H9 (cell line): ENCODE measurements around the gene CALN1. TPM values are rescaled to one million over a fixed set of nuclear protein-coding genes. Genes with fewer than 3 reads are reported as not detected.

Source experiments
- DNase-seq: peaks from one replicate; pipeline ENCODE4 v3.0.0-alpha.2; 2017
- H2AFZ ChIP-seq: one replicate; pipeline ENCODE4 v1.6.1; 2013; ENCODE audit warnings: mild to moderate bottlenecking, low read length, control low read depth, moderate library complexity
- H2AK5ac ChIP-seq: 2 replicates; pipeline ENCODE4 v1.6.1; 2013; ENCODE audit warnings: low read length, control low read depth, mixed read lengths; ENCODE audit not compliant: insufficient read length
- H2BK120ac ChIP-seq: one replicate; pipeline ENCODE4 v1.6.1; 2013; ENCODE audit warnings: low read depth, mild to moderate bottlenecking, low read length, control low read depth, inconsistent platforms; ENCODE audit not compliant: poor library complexity, severe bottlenecking
- H2BK12ac ChIP-seq: 2 replicates; pipeline ENCODE4 v1.6.1; 2013; ENCODE audit warnings: low read length, control low read depth, mixed read lengths, low read depth; ENCODE audit not compliant: insufficient read length
- H2BK15ac ChIP-seq: 2 replicates; pipeline ENCODE4 v1.6.1; 2013; ENCODE audit warnings: low read depth, low read length, control low read depth
- H2BK20ac ChIP-seq: one replicate; pipeline ENCODE4 v1.6.1; 2013; ENCODE audit warnings: low read depth, mild to moderate bottlenecking, low read length, control low read depth, inconsistent platforms; ENCODE audit not compliant: poor library complexity, severe bottlenecking
- H2BK5ac ChIP-seq: 2 replicates; pipeline ENCODE4 v1.6.1; 2013; ENCODE audit warnings: low read length, control low read depth, mixed read lengths; ENCODE audit not compliant: insufficient read length
- H3K14ac ChIP-seq: 2 replicates; pipeline ENCODE4 v1.6.1; 2013; ENCODE audit warnings: low read length, control low read depth; ENCODE audit not compliant: insufficient read depth
- H3K18ac ChIP-seq: 2 replicates; pipeline ENCODE4 v1.6.1; 2013; ENCODE audit warnings: low read depth, mild to moderate bottlenecking, mixed read lengths, low read length, control low read depth; ENCODE audit not compliant: insufficient read length
- H3K23ac ChIP-seq: 2 replicates; pipeline ENCODE4 v1.6.1; 2013; ENCODE audit warnings: low read length, control low read depth, mixed read lengths, low read depth; ENCODE audit not compliant: insufficient read length
- H3K23me2 ChIP-seq: 2 replicates; pipeline ENCODE4 v1.6.1; 2013; ENCODE audit warnings: low read depth, mild to moderate bottlenecking, mixed read lengths, low read length, control low read depth; ENCODE audit not compliant: insufficient read length, poor library complexity, severe bottlenecking
- H3K27ac ChIP-seq: 2 replicates; pipeline ENCODE4 v1.5.1; 2013; ENCODE audit warnings: low read length, control low read depth, mixed read lengths, low read depth; ENCODE audit not compliant: insufficient read length
- H3K27me3 ChIP-seq: 2 replicates; pipeline ENCODE4 v1.6.1; 2013; ENCODE audit warnings: low read length, control low read depth, inconsistent platforms; ENCODE audit not compliant: insufficient read depth
- H3K4ac ChIP-seq: 2 replicates; pipeline ENCODE4 v1.6.1; 2013; ENCODE audit warnings: low read depth, mild to moderate bottlenecking, control low read depth, inconsistent platforms, low read length, moderate library complexity
- H3K4me1 ChIP-seq: 2 replicates; pipeline ENCODE4 v1.6.1; 2013; ENCODE audit warnings: low read length, control low read depth, inconsistent platforms; ENCODE audit not compliant: insufficient read depth
- H3K4me2 ChIP-seq: 2 replicates; pipeline ENCODE4 v1.6.1; 2013; ENCODE audit warnings: low read length, control low read depth, mixed read lengths; ENCODE audit not compliant: insufficient read length, insufficient read depth
- H3K56ac ChIP-seq: 2 replicates; pipeline ENCODE4 v1.6.1; 2013; ENCODE audit warnings: low read depth, mild to moderate bottlenecking, mixed read lengths, low read length, control low read depth; ENCODE audit not compliant: insufficient read length
- H3K79me1 ChIP-seq: 2 replicates; pipeline ENCODE4 v1.6.1; 2013; ENCODE audit warnings: low read depth, mild to moderate bottlenecking, moderate library complexity, low read length, control low read depth, inconsistent platforms; ENCODE audit not compliant: insufficient read depth, poor library complexity, severe bottlenecking
- H3K79me2 ChIP-seq: 2 replicates; pipeline ENCODE4 v1.6.1; 2013; ENCODE audit warnings: low read length, control low read depth, inconsistent platforms; ENCODE audit not compliant: insufficient read depth
- H3K9ac ChIP-seq: 2 replicates; pipeline ENCODE4 v1.6.1; 2013; ENCODE audit warnings: low read length, control low read depth, mixed read lengths; ENCODE audit not compliant: insufficient read length; ENCODE audit errors: extremely low read depth
- H3K9me3 ChIP-seq: one replicate; pipeline ENCODE4 v1.6.1; 2013; ENCODE audit warnings: low read depth, low read length, inconsistent platforms; ENCODE audit not compliant: control insufficient read depth
- H3T11ph ChIP-seq: one replicate; pipeline ENCODE4 v1.6.1; 2013; ENCODE audit warnings: mild to moderate bottlenecking, low read length, control low read depth, inconsistent platforms
- H4K20me1 ChIP-seq: one replicate; pipeline ENCODE4 v1.6.1; 2013; ENCODE audit not compliant: control insufficient read depth, insufficient read length, insufficient read depth
- H4K5ac ChIP-seq: 2 replicates; pipeline ENCODE4 v1.6.1; 2013; ENCODE audit warnings: low read depth, mild to moderate bottlenecking, mixed read lengths, low read length, control low read depth; ENCODE audit not compliant: insufficient read length
- H4K8ac ChIP-seq: replicated peaks from 2 replicates; pipeline ENCODE4 v1.6.1; 2013; ENCODE audit warnings: low read length, control low read depth, mixed read lengths, low read depth; ENCODE audit not compliant: insufficient read length
- H4K91ac ChIP-seq: 2 replicates; pipeline ENCODE4 v1.6.1; 2013; ENCODE audit warnings: low read depth, mild to moderate bottlenecking, moderate library complexity, mixed read lengths, low read length, control low read depth; ENCODE audit not compliant: insufficient read length
- H3K27ac Mint-ChIP-seq, 3 experiments: 2 replicates in 2 of 3; 3 replicates in 1 of 3; pipeline ENCODE4 v1.8.0; 2020 to 2021; ENCODE audit warnings: mixed read lengths in 3 of 3, mild to moderate bottlenecking in 1 of 3, moderate library complexity in 1 of 3
- H3K27me3 Mint-ChIP-seq: 2 replicates; pipeline ENCODE4 v1.8.0; 2021; ENCODE audit warnings: low read depth, mild to moderate bottlenecking, moderate library complexity, mixed read lengths
- H3K36me3 Mint-ChIP-seq, 3 experiments: 2 replicates in 2 of 3; 3 replicates in 1 of 3; pipeline ENCODE4 v1.8.0; 2020 to 2021; ENCODE audit warnings: low read depth in 3 of 3, mixed read lengths in 3 of 3; ENCODE audit not compliant: insufficient read depth in 1 of 3
- H3K4me1 Mint-ChIP-seq, 2 experiments: 2 replicates each; pipeline ENCODE4 v1.8.0; 2020; ENCODE audit warnings: mixed read lengths in 2 of 2
- H3K4me3 Mint-ChIP-seq, 2 experiments: 2 replicates in 1 of 2; 3 replicates in 1 of 2; pipeline ENCODE4 v1.8.0; 2020 to 2021; ENCODE audit warnings: mild to moderate bottlenecking in 2 of 2, mixed read lengths in 2 of 2, moderate library complexity in 1 of 2
- H3K9me3 Mint-ChIP-seq, 2 experiments: 2 replicates in 1 of 2; 3 replicates in 1 of 2; pipeline ENCODE4 v1.8.0; 2020; ENCODE audit warnings: mild to moderate bottlenecking in 2 of 2, mixed read lengths in 2 of 2, moderate library complexity in 1 of 2
- WGBS: extraction: QIAGEN DNeasy Blood & Tissue Kit; methylation state at CpG from one replicate; pipeline ENCODE4 v1.1.7; 2013; ENCODE audit warnings: missing lambda C conversion rate, low lambda C conversion rate, mixed read lengths; ENCODE audit not compliant: insufficient read length; ENCODE audit errors: extremely low coverage; 5-methylcytosine and 5-hydroxymethylcytosine counted together
- total RNA-seq: library from RNA; stranded (reverse); gene quantifications from 2 replicates; pipeline ENCODE4 v1.2.1, GENCODE V29; 2021
- TF ChIP-seq, protein P1 (sequence below): fragments of 200-600 bp; sonication (generic); conservative IDR thresholded peaks from 3 replicates; pipeline ENCODE4 v1.8.0; 2021; ENCODE audit warnings: antibody characterized with exemption, mild to moderate bottlenecking

Gene CALN1
- total RNA-seq, 1 experiment from 2014 or later, result 2.8 TPM

DNA sequence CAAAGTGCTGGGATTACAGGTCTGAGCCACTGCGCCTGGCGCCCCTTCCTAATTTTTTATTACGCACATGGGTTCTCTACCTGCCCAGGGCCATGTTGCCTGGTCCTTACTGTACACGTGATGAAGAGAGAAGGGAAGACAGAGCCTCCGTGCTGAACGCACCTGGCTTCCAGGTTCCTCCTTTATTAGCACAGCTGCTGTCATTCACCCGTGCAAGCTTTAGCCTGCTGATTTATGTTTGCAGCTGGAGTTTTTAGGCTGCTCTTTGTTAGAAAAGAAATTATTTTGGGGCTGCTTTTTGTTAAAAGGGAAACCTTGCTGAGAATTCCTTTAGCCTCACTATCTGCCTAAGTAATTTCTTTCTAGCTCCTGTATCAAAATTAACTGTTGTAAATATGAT is 417.0 kb downstream of the CALN1 start:
- Mint-ChIP-seq H3K9me3 (no peaks in the 10 kb centered on the region), H3K4me3 (no peak overlapping the region), H3K36me3 (no peaks in the 10 kb centered on the region; a peak in 1 of 7 replicates), H3K27ac (no peak overlapping the region), H3K4me1 (no peaks in the 10 kb centered on the region), H3K27me3 (no peaks in the 10 kb centered on the region)
- no peak overlapping the region for H2BK20ac ChIP-seq
- H3K79me2 ChIP-seq, result no peaks in the 10 kb centered on the region
- no peak overlapping the region for H3K56ac ChIP-seq
- H3K4me2 ChIP-seq, result no peak overlapping the region
- no peak overlapping the region for H3K9ac ChIP-seq
- no peak overlapping the region for H4K8ac ChIP-seq
- no peak overlapping the region for H4K91ac ChIP-seq
- TF ChIP-seq, protein P1, sequence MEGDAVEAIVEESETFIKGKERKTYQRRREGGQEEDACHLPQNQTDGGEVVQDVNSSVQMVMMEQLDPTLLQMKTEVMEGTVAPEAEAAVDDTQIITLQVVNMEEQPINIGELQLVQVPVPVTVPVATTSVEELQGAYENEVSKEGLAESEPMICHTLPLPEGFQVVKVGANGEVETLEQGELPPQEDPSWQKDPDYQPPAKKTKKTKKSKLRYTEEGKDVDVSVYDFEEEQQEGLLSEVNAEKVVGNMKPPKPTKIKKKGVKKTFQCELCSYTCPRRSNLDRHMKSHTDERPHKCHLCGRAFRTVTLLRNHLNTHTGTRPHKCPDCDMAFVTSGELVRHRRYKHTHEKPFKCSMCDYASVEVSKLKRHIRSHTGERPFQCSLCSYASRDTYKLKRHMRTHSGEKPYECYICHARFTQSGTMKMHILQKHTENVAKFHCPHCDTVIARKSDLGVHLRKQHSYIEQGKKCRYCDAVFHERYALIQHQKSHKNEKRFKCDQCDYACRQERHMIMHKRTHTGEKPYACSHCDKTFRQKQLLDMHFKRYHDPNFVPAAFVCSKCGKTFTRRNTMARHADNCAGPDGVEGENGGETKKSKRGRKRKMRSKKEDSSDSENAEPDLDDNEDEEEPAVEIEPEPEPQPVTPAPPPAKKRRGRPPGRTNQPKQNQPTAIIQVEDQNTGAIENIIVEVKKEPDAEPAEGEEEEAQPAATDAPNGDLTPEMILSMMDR, result no peak
- no peaks in the 10 kb centered on the region for H3K9me3 ChIP-seq
- no peak overlapping the region for H3T11ph ChIP-seq
- no peaks in the 10 kb centered on the region for H3K4me1 ChIP-seq
- H3K23me2 ChIP-seq, result no peaks in the 10 kb centered on the region
- H3K27ac ChIP-seq, result no peak overlapping the region
- no peak overlapping the region for H3K4ac ChIP-seq
- no peak overlapping the region for H2BK12ac ChIP-seq
- no peak overlapping the region for H2AFZ ChIP-seq
- no peak overlapping the region for H4K5ac ChIP-seq
- H3K23ac ChIP-seq, result no peak overlapping the region
- H3K79me1 ChIP-seq, result no peaks in the 10 kb centered on the region
- H2BK5ac ChIP-seq, result no peak overlapping the region
- no peak for DNase-seq
- no peak overlapping the region for H3K14ac ChIP-seq
- no peak overlapping the region for H3K18ac ChIP-seq
- no peak overlapping the region for H2BK15ac ChIP-seq
- H2AK5ac ChIP-seq, result no peak overlapping the region
- no peak overlapping the region for H2BK120ac ChIP-seq
- no peaks in the 10 kb centered on the region for H4K20me1 ChIP-seq
- no peaks in the 10 kb centered on the region for H3K27me3 ChIP-seq
- no CpG with 5 or more reads among the region's 7 CpGs for WGBS
